ENCODE measurements around the gene GOLGA6D. TPM values are rescaled to one million over a fixed set of nuclear protein-coding genes. Genes with fewer than 3 reads are reported as not detected.
"Not testable (repeated sequence)": the region's sequence is repeated elsewhere in the genome, so short reads cannot be mapped to it uniquely, and the experiment has no call there.

The GOLGA6D gene
- total RNA-seq, 2 donors from 2014 or later, result 0.55 TPM; not detected in 1

DNA sequence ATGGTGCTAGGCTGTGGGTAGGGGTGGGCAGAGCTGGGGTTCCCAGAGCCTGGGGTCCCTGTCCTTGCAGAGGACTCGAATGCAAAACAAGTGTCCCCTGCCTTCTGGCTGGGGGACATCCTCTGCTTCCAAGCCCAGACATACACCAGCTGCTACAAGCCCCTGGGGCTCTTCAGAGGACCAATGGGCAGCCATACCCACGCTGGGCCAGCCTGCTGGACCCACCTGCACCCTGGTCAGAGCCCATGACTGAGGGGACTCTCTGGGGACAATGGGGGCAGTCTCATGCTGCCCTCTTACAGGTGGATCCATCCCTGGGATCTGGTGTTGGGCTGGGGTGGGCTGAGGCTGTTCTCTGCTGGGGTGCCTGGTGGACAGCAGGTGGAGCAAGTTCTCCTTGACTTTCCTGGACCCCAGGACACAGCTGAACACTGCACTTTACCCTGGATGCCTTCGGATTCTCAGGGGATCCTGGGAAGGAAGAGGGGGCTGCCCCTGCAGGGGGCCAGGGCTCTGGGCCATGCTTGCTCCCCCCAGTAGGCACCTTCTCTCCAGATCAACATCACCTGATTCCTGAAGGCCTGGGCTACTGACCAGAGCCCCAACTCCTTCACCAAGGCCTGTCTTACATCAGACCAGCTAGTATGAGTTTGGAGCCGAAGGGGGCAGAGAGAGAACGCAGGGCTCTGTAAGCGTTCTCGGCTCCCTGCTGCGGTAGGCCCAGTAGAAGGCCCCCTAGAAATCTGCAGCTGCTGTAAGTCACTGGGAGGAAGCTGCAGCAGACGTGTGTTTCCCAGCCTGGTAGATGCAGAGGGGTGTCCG lies 46.1 kb downstream of the GOLGA6D start:
- Mint-ChIP-seq H3K36me3 (ENCODE audit: insufficient read depth in 2 of 2) (no peaks in the 10 kb centered on the region), H3K4me1 (ENCODE audit: low read depth) (no peaks in the 10 kb centered on the region), H3K27ac (no peak overlapping the region), H3K27me3 (ENCODE audit: low read depth) (peaks cover 6% of the 10 kb centered on the region), H3K9me3 (no peaks in the 10 kb centered on the region), H3K4me3 (no peak overlapping the region)
- no peak for DNase-seq
- no peak for ATAC-seq (replicated peaks in 1 of 2)

DNA sequence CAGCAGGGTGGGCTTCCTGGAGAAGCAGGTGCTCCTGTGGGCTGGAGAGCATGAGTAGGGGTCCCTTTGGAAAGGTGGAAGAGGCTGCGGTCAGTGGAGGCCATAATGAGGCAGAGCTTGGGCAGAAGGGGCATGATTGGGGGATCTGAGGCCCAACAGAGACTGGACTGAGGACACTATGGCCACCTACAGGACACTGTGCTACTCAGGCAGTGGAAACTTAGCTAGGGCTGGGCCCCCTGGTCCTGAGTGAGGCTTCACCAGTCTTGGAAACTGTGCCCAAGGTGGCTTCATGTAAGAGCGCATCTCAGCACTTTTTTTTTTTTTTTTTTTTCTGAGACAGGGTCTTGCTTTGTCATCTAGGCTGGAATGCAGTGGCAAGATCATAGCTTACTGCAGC lies 46.9 kb downstream of the GOLGA6D start:
- peaks cover 6% of the 10 kb centered on the region for H3K27me3 Mint-ChIP-seq (ENCODE audit: low read depth)
- H3K4me1 Mint-ChIP-seq (ENCODE audit: low read depth), result no peaks in the 10 kb centered on the region
- H3K27ac Mint-ChIP-seq, result no peak overlapping the region
- H3K36me3 Mint-ChIP-seq (ENCODE audit: insufficient read depth in 2 of 2), result no peaks in the 10 kb centered on the region
- no peak for DNase-seq
- H3K4me3 Mint-ChIP-seq, result no peak overlapping the region
- no peaks in the 10 kb centered on the region for H3K9me3 Mint-ChIP-seq
- no peak for ATAC-seq (replicated peaks in 1 of 2)

DNA sequence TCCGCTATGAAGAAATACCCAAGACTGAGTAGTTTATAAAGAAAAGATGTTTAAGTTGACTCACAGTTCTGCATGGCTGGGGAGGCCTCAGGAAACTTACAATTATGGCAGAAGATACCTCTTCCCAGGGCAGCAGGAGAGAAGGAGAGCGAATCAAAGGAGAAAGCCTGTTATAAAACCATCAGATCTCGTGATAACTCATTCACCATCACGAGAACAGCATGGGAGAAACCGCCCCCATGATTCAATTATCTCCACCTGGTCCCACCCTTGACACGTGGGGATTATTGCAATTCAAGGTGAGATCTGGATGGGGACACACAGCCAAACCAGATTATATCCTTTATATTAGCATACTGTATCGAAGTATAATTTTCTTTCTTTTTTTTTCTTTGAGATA lies 49.5 kb downstream of the GOLGA6D start:
- H3K27ac Mint-ChIP-seq; H3K36me3 Mint-ChIP-seq (ENCODE audit: insufficient read depth in 2 of 2); DNase-seq; H3K4me3 Mint-ChIP-seq; H3K9me3 Mint-ChIP-seq; H3K27me3 Mint-ChIP-seq (ENCODE audit: low read depth); ATAC-seq (replicated peaks in 1 of 2): not testable (repeated sequence)
- peaks cover 20% of the 10 kb centered on the region for H3K4me1 Mint-ChIP-seq (ENCODE audit: low read depth)

DNA sequence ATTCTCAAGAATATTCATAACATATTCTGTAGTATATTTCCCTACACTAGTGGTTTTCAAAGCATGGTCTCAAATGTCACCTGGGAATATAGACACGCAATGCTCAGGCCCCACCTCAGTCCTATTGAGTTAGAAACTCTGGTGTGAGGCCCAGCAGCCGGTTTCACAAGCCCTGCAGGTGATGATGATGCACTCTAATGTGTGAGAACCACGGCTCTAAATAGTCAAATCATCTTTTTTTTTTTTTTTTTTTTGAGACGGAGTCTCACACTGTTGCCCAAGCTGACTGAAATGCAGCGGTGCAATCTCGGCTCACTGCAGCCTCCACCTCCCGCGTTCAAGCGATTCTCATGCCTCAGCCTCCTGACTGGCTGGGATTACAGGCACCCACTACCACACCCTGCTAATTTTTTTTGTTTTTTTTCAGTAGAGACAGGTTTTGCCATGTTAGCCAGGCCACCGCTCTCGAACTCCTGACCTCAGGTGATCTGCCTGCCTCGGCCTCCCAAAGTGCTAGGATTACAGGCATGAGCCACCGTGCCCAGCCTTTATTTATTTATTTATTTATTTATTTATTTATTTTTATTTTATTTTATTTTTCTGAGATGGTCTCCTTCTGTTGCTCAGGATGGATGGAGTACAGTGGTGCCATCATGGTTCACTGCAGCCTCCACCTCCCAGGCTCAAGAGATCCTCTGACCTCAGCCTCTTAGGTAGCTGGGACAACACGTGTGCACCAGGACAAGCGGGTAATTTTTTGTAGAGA lies 51.2 kb downstream of the GOLGA6D start:
- not testable (repeated sequence) for H3K4me3 Mint-ChIP-seq; H3K9me3 Mint-ChIP-seq; H3K36me3 Mint-ChIP-seq (ENCODE audit: insufficient read depth in 2 of 2); ATAC-seq (replicated peaks in 1 of 2); H3K27me3 Mint-ChIP-seq (ENCODE audit: low read depth); H3K27ac Mint-ChIP-seq; DNase-seq
- peaks cover 20% of the 10 kb centered on the region for H3K4me1 Mint-ChIP-seq (ENCODE audit: low read depth)

DNA sequence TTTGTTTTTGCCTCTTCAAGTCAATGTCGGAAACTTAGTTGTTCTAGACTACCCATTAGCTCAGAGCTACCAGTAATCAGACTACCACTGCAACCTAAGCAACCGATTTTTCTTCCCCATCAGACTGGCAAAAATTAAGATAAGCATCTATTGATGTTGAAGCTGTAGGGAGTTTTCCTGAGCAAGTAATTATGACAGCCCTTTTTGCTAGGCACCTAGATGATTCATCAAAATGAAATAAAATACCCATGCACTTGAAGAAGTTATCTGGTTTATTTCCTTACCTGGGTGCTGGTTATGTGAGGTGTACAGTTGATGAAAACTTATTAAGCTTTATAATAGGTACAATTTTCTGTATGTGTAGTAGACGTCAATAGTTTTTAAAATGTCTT lies 52.7 kb downstream of the GOLGA6D start:
- H3K27ac Mint-ChIP-seq, result peak overlapping the region; percentile 98
- H3K4me1 Mint-ChIP-seq (ENCODE audit: low read depth), result peaks cover 20% of the 10 kb centered on the region
- H3K9me3 Mint-ChIP-seq, result no peaks in the 10 kb centered on the region
- no peak for ATAC-seq (replicated peaks in 1 of 2)
- no peak for DNase-seq
- H3K4me3 Mint-ChIP-seq, result peak overlapping the region; percentile 99 to 100
- H3K36me3 Mint-ChIP-seq (ENCODE audit: insufficient read depth in 2 of 2), result no peaks in the 10 kb centered on the region
- peaks cover 6% of the 10 kb centered on the region for H3K27me3 Mint-ChIP-seq (ENCODE audit: low read depth)

DNA sequence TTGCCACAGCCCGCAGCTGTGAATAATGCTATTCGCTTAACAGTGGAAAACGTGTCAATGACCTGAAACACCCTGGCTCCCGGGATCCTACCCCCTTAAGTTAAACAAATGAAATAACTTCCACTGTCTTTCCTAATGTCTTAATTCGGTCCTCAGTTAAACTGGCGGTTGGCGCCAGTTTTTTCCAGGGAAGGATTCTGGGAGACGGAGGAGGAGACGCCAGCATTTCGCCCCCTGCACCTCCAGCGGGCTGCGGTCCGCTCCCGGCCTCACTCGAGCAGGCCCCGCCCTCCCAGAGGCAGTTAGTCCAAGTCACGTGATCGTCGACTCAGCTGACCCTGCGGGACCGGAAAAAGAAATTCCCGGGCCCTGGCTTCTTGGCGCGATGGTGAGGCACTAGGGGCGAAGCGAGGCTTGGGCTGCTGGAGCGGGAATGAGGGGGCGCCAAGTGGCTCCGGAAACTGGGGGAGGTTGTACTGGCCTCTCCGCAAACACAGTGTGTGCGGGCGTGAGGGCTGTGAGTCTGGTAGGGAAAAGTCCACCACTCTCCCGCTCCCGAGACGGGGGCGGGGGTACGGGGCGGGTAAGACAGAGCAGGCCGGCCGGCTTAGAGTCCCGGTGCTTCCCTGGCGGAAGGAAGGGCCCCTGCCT lies 53.2 kb downstream of the GOLGA6D start, which contains the start of gene COMMD4:
Gene COMMD4, plus strand, starts transcription at position 359 of the 651 bp plus-strand sequence. Its CDS starts 27 bp downstream, at position 386.
- Mint-ChIP-seq H3K9me3 (no peaks in the 10 kb centered on the region), H3K4me3 (peak within 1 kb of the TSS; percentile 99 to 100), H3K27ac (peak within 1 kb of the TSS; percentile 98), H3K27me3 (ENCODE audit: low read depth) (peaks cover 6% of the 10 kb centered on the region), H3K4me1 (ENCODE audit: low read depth) (peaks cover 20% of the 10 kb centered on the region), H3K36me3 (ENCODE audit: insufficient read depth in 2 of 2) (peaks cover 0 to 2% of the 10 kb centered on the region in 2 donors)
- peak; percentile 90 to 91 for ATAC-seq (replicated peaks in 1 of 2)
- DNase-seq, result peak; percentile 89 to 91

DNA sequence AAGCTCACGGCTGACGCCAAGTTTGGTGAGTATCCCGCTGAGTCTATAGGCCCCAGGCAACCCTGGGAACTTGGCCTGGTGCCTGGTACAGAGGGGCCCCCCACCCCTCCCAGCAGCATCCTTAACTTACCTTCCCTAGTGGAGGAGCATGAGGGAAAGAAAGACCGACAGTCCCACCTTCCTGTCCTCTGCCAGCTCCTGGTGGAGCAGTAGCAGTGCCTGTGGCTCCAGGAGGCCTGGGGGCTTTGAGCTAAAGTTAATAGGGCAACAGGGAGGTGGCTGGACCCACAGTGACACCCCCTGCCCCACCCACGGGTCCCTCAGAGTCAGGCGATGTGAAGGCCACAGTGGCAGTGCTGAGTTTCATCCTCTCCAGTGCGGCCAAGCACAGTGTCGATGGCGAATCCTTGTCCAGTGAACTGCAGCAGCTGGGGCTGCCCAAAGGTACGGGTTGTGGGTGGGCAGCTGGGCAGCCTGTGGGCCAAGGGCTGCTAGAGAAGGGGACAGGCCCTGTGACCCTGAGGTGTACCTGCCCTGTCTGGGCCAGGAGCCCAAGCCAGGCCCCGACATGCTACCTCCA lies 56.1 kb downstream of the GOLGA6D start:
- no peak for DNase-seq
- Mint-ChIP-seq H3K36me3 (ENCODE audit: insufficient read depth in 2 of 2) (peaks cover 0 to 2% of the 10 kb centered on the region in 2 donors), H3K9me3 (no peaks in the 10 kb centered on the region), H3K4me3 (no peak overlapping the region), H3K27ac (no peak overlapping the region), H3K27me3 (ENCODE audit: low read depth) (no peaks in the 10 kb centered on the region), H3K4me1 (ENCODE audit: low read depth) (peaks cover 20% of the 10 kb centered on the region)
- ATAC-seq (replicated peaks in 1 of 2), result no peak

DNA sequence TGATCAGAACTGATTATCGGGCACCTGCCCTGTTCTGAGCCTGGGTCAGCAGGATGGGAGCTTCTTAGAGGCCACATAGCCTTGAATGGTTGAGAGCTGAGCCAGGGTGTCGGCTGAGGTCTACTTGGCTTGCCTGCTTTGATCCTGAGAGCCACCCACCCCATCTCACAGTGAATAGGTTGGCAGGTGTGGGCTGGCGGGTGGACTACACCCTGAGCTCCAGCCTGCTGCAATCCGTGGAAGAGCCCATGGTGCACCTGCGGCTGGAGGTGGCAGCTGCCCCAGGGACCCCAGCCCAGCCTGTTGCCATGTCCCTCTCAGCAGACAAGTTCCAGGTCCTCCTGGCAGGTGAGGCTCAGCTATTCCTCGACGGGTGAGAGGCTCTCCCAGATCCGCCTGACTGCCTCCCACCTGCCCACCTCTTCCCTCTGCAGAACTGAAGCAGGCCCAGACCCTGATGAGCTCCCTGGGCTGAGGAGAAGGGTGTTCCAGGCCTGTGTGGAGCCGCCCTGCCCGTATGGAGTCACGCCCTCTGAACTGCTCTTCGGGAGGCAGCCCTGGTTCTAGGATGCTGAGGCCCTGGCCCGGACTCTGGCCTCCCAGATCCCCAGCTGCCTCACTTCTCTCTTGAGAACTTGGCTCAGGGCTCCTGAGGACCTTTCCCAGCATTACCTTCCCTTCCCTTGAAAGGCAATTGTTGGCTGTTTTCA lies 57.1 kb downstream of the GOLGA6D start:
- H3K27ac Mint-ChIP-seq, result no peak overlapping the region
- H3K4me3 Mint-ChIP-seq, result no peak overlapping the region
- DNase-seq, result no peak

DNA sequence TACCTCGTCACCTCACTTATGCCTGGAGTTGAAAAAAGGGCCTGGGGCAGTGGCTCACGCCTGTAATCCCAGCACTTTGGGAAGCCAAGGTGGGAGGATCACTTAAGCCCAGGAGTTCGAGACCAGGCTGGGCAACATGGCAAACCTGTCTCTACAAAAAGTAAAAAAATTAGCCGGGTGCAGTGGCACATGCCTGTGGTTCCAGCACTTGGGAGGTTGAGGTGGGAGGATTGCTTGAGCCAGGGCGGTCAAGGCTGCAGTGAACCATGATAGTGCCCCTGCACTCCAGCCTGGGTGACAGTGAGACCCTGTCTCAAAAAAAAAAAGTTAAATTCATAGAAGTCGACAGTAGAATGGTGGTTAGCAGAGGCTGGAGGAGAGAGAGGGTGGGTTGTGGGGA lies 59.6 kb downstream of the GOLGA6D start:
- Mint-ChIP-seq H3K9me3 (no peaks in the 10 kb centered on the region), H3K4me1 (ENCODE audit: low read depth) (peaks cover 6% of the 10 kb centered on the region)
- ATAC-seq (replicated peaks in 1 of 2), result no peak

More for the DNA sequence above, 57.1 kb downstream of the GOLGA6D start:
- ATAC-seq (replicated peaks in 1 of 2), result no peak
- Mint-ChIP-seq H3K36me3 (ENCODE audit: insufficient read depth in 2 of 2) (peaks cover 0 to 2% of the 10 kb centered on the region in 2 donors), H3K27me3 (ENCODE audit: low read depth) (no peaks in the 10 kb centered on the region), H3K4me1 (ENCODE audit: low read depth) (peaks cover 20% of the 10 kb centered on the region), H3K9me3 (no peaks in the 10 kb centered on the region)

DNA sequence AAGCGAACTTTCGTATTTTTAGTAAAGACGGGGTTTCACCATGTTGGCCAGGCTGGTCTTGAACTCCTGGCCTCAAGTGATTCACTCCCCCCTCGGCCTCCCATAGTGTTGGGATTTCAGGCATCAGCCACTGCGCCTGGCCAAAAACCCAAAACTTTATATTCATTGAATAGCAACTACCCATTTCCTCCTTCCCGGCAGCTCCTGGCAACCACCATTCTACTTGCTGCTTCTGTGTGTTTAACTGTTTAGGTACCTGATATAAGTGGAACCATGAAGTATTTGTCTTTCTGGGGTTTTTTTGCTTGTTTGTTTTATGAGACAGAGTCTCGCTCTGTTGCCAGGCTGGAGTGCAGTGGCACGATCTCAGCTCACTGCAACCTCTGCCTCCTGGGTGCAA lies 61.3 kb downstream of the GOLGA6D start:
- not testable (repeated sequence) for H3K27me3 Mint-ChIP-seq (ENCODE audit: low read depth); H3K36me3 Mint-ChIP-seq (ENCODE audit: insufficient read depth in 2 of 2); H3K27ac Mint-ChIP-seq; DNase-seq; H3K9me3 Mint-ChIP-seq; ATAC-seq (replicated peaks in 1 of 2); H3K4me3 Mint-ChIP-seq
- H3K4me1 Mint-ChIP-seq (ENCODE audit: low read depth), result peaks cover 14% of the 10 kb centered on the region

More for the DNA sequence above, 59.6 kb downstream of the GOLGA6D start:
- H3K36me3 Mint-ChIP-seq (ENCODE audit: insufficient read depth in 2 of 2), result peaks cover 0 to 2% of the 10 kb centered on the region in 2 donors
- peaks cover 6% of the 10 kb centered on the region for H3K27me3 Mint-ChIP-seq (ENCODE audit: low read depth)
- H3K4me3 Mint-ChIP-seq, result no peak overlapping the region
- DNase-seq, result no peak
- H3K27ac Mint-ChIP-seq, result no peak overlapping the region
